Stimulated activated CD4-positive, alpha-beta T cell treated with anti-CD3 and anti-CD28 coated beads, Interleukin-15, amount 100 ng/mL, for 48 hours (primary cell): ENCODE measurements around the gene ENPP6.
"Not testable (repeated sequence)": the region's sequence is repeated elsewhere in the genome, so short reads cannot be mapped to it uniquely, and the experiment has no call there.

Experiments used
- DNase-seq, 2 donors: peaks; one replicate each; pipeline ENCODE4 v3.0.0-alpha.2; 2020; ENCODE audit warnings: low read depth in 2 of 2

ENPP6 gene

DNA sequence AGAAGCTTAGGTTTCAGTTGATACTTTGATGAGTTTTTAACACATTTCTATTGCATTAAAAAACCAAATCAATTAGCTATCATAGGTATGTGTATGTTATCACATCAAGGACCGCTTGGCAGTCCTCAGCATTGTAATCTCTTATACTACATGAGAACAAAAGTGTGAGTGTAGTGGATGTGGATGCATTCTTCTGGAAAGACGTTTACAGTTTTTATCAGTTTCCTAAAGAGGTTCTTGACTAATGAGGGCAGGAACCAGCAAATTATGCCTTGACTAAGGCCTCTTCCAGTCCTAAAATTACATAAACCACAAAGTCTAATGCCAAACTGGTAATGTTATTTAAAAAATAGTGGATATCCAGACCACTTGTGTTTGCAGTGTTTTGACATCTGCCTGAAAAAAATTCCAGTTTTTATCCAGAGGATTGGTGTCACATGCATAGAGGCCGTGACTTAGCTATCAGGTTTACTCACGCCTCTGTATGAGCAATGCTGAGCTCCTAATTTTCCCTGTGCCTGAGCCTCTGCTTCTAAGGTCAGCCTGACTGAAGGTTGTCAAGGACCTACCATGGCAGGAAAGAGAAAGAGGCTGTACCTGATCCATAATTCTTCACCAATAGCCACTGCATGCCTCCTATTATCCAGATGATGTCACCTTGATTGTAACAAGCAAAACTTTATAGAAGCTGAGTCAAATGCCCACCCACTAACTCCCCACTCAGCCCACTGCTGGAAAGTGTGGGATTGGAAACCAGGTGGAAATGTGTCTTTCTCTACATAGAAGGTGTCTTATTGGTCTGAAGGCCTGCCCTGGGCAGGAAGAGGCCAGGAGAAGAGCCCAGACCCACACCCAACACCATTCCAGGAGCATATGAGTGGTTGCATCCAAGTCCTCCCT is 68.7 kb downstream of the ENPP6 start:
- no peak for DNase-seq

DNA sequence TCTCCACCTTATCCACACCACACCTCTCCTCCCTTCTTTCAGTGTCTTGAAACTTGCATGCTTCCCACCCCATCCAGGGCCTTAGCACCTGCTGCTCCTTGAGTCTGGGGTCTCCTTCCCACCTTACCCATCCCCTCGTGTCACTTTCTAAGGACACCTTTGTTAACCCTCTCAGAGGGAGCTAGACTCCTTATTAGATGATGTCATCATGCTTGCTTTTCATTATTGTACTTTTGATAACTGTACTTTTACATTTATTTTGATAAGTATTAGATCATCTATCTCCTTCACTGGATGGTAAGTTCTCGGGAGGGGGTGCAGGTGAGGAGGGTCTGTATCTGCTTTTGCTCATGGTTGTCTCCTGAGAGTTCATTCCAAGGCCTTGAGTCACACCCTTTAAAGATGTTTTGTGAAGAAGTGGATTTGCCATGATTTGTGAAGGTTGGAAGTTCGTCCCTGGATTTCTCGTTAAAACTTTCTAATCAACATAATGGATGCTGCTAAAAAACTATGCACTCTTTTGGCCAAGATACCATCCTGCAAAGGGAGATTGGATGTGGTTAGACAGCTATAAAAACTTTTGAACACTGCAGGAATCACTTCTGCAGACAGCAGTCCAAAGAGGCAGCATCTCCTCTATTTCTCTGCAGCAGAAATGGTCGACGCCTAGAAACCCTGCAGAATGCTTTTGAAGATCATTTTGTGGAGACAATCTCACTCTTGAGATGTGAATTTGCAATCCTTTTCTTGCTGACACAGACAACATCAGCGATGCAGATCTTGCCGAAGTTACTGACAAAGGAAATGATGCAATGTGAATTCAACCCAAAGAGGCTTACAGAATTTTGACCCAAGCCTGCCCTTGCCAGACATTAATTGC is 69.6 kb downstream of the ENPP6 start:
- DNase-seq = no peak

GRCh38 chr4:184146951-184147350 is 70.7 kb downstream of the ENPP6 start:
- no peak for DNase-seq

DNA sequence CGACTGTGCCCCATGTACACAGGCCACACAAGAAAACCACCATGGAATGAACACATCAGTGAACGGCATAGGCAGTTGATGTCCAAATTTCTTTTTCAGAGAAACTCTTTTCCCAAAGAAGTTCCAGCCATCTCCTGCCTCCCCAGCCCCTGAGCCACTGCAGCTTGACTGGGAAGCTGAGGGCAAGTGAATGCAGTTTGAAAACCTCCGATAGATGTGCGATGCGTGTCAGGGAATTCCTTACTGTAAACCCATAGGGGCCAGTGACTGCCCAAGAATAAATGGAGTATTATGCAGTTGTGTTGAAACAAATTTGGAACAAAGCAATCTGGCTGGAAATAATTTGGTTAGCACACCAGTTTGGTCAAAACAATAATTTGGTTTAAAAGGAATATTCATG is 72.1 kb downstream of the ENPP6 start:
- DNase-seq = no peak

DNA sequence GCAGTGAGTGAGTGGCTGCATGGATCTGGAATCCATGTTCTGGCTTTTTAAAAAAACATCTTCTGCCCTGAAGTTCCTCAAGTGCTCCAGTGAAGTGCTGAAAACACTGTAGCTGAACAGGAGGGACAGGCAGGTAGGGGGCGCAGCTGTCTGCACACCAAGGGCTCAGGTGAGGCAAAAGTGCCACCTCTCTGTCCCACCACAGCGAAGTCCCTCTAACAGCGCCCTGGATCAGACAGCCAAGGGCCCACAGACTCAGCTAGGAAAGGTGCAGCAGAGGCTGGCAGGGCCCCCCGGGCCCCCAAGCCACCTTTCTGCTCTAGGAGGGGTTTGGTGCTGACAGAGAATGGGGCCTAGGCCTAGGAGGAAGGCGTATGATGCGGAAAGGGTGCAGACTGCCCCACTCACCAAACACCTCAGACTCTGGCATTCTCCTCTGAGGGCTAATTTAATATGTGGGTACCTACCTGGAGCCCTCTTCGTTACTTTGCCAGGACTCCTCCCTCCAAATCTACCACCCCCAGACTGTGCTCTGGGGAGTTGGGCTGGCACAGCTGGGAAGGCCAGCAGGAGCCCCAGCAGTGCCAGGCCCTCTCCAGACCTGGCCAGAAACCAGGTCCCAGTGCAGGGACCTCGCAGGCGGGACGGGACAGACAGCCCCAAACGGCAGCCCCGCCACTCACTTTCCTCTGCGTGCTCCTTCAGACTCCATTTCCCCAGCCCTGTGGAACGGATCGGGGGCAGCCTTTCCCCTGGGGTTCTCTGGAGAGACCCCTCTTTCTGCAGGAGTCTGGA is 73.7 kb downstream of the ENPP6 start:
- no peak for DNase-seq

DNA sequence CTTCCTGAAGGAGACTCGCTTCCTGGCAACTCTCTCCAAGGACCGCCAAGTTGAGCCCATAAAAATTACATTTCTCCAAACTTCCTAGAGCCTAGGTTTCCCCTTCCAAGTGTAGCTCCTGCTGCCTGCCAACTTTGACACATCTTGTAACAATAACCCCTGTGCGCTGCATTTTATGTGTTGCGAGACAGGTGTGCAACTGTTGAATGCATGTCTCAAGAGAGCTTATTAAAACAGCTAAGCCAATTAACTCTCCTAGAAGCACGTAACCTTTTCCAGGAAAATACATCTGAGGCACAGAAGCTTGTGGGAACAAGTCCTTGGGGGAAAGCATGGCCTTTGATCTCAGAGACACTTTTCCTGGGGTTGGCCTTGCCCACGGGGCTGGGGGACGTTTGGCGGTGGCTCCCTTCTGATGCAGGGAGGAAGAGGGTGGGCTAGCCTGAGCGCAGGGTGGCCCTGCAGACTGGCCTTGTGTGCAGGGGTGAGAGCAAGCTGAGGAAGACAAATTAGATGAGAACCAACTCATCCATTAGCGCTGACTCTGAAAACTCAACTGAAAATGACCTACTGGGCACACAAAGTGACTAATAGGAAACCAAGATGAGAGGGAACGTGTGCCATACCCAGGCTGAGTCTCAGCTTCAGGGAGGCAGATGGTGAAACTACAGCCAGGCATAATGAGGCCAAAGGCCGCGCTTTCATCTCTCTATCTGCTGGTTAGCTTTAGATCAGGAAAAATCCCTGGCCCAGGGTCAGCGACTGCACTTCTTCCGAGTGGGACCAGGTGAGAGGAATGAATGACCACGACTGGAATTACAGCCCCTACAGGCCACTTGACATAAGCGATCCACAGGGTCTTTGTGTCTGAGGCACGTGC is 75.3 kb downstream of the ENPP6 start:
- no peak for DNase-seq

DNA sequence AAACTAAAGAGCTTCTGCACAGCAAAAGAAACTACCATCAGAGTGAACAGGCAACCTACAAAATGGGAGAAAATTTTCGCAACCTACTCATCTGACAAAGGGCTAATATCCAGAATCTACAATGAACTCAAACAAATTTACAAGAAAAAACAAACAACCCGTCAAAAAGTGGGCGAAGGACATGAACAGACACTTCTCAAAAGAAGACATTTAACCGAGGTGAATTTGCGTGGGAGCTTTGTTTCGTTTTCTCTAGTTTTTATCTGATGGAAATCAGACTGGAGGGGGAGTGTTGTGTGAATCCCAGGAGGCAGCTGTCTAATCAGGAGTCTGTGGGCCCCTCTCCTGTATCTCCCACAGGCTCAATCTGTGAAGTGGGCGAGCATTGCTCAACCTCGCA is 76.8 kb downstream of the ENPP6 start:
- DNase-seq = not testable (repeated sequence)

- no peak for DNase-seq
Observed at GRCh38 chr4:184136525-184136924, 81.1 kb downstream of the ENPP6 start.

DNA sequence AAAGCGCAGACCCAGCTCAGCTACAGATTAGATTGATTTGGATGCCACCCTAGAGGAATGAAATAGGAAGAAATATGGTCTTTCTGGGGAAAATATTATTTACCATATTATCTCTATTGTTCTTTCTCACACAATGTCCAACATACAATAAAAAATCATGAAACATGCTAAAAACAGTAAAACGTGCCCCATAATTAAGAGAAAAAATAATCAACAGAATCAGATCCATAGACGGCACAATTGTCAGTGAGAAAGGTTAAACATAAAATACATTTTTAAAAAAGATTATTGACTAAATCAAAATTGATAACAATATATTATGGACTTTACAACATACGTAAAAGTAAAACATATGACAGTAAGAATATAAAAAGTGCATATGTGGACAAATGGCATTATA is 90.9 kb downstream of the ENPP6 start:
- no peak for DNase-seq

DNA sequence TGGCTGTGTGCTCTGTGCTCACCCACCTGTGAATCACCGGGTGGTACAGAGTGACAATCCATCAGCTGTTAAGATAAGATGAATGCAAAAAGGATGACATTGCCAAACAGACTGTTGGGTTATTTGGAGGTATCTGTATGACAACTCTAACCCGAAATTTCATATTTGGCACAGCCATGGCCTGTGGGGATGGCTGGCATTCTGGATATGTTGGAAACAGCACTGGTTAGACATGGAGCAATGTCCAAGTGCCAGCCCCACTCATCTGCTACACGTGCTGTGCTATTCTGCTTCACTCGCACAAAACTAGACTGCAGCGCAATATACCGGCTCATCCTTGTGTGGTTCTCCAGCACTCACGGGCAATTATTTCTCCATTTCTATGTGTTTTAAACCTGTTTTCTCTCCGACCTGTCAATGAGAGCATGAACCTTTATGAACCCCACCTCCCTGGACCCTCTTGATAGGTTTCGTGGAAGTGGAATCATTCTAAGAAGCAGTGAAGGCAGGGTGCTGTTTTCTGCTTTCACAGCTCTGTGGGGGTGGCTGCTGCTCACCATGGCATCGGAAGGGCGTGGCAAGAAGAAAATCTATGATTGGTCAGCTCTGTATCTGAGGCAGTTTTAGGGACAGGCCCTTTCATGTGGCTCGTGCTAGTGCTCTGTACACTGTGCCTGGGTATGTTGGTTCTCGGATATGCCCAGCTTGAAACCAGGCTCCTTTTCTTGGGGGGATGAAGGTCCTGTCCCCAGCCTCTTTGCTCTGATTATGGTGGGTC is 94.9 kb downstream of the ENPP6 start:
- no peak for DNase-seq

DNA sequence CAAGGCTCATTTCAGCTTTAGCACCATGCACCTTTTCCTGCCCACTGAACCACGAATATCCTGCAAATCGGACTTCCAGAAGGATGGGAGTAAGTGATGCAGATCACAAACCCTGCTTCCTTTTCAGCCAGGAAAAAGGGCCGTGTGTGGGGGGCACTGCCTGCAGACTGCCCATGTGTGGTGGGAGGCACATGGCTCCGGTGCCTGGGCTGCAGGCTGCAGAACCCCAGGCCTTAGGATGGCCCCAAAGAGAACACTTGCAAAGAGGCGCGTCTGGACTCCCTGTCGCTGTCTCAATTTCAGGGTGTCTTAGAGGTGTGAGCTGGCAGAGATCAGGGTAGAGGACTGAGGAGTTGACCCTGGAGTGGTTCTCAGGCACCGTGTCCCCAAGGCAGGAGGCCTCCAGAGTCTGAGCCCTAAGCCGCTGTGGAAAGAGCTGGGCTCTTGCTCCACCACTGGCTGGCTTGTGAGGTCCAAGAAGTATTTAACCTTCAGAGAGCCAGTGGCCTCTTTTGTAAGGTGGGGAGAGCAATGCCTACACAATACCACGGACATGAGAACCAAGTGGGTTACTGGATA is 97.0 kb downstream of the ENPP6 start:
- no peak for DNase-seq

DNA sequence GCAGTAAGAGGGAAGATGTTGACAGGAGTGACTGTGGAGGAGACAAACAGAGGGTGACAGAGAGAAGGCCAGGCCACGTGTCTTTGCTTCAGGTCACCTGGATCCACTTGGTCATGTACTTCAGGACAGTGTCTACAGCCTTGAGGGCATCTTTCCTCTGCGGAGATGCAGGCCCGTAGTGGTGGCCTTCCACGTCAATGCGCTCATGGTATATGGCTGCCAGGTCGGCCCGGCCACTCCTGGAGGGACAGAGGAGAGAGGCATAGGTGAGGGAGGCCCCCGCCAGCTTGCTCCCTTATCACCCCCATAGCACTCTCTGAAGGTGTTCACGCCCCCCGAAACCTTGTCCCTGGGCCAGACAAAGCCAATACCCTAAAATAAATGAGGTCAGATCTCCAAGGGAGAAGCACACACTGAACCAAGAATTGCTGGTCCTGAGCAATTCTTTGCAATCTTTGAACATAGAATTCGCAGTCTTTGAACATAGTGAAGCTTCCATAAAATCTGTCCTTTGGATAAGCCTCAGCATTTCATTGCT is 99.9 kb downstream of the ENPP6 start:
- no peak for DNase-seq

DNA sequence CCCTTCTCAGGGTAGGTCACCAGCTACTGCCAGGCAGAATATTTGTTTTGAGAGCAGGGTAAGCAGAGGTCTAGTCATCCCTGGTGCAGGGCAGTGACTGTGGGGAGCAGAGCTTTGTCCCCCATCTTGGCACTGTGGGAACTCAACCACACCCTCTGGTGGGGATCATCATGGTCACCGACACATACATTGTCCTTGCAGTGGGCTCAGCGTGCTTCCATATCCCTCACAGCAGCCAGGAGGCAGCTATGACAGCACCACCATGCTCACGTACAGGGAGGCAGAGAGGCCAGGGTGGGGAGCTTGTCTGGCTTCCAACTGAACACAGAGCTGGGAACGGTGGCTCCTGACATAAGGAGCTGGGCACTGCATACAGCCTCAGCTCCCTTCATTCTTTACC is 102.3 kb downstream of the ENPP6 start:
- DNase-seq = no peak

GRCh38 chr4:184114431-184114830 is 103.2 kb downstream of the ENPP6 start:
- no peak for DNase-seq

GRCh38 chr4:184112006-184112550 is 105.6 kb downstream of the ENPP6 start:
- no peak for DNase-seq

- DNase-seq = no peak
Observed at GRCh38 chr4:184111233-184111832, 106.3 kb downstream of the ENPP6 start.

DNA sequence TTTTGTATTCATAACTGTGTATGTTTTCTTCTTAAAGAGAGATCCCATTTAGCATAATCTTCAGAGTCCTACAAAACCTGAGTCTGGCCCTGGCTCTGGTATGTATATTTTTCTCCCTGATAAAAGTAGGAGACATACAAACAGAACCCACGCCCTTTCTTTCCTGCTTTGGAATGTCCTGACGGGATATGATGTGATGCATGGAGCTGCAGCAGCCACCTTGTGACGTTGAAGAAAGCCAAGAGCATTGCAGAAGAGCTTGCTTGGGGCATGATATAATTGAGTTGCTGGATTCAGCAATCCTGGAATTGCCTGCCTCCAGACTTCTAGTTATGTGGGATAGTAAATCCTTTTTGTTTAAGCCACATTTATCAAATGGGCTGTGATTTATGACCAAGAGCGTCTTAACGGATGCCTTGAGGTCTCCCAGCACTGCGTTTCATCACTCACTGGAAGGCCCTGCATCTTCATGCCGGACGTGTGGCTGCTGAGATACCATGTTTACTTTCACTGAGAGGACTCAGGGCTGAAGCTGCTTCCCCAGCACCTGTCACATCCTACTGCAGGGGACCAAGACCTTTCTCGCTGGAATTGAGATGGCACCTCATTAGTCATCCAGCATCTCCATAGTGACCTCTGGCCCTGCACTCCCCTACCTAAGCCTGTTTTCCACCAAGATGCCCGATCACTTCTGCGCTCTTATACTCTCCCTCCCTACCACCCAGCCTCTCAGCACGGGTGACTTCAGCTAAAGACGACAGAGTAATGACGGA is 107.0 kb downstream of the ENPP6 start:
- no peak for DNase-seq

DNA sequence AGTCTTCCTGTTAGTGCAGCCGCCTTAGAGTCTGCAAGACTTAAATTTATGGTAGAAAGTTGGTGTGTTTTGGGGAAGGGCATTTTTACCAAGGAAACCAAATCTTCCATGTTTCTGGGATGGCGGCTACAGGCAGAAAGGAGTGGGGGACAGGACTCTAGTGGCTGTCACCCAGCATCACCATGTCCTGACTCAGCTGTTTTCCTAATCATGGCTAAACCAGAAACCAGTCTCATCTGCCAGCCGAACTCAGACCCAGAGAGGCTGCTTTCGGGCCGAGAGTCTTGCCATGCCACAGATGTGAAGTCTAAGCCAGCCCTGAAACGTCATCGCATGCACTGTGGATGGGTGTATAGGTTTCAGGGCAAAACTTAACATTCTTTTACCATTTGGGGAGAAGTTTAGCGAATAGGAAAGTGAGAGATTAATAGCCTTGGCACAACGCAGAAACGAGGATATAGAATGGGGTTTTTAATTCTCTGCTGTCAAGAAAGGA is 109.6 kb downstream of the ENPP6 start:
- DNase-seq = no peak
